KG1 (cell line): ENCODE data around the gene CENPP.
"Not testable (repeated sequence)": the region's sequence is repeated elsewhere in the genome, so short reads cannot be mapped to it uniquely, and the experiment has no call there.

Source experiments
- DNase-seq: peaks from one replicate; lab custom pipeline; 2025; lab: John Stamatoyannopoulos, UW

CENPP gene

DNA sequence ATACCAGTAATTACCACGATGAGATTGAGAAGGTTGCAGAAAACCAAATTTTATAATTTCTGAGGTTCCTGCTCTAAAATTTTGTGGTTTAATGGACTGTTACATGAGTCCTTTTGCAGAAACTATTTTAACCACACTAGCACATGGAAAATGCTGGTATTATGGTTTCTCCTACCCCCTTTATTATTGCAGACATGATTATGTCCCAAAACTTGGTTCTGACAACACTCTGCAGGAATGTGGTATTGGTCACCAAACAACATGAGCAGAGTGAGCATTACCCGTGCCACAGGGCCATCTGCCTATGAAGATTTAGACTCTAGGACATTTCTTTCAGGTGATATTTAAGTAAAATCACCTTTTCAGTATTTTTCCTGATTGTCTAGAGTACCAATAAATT lies 212.8 kb downstream of the CENPP start:
- no peak for DNase-seq

DNA sequence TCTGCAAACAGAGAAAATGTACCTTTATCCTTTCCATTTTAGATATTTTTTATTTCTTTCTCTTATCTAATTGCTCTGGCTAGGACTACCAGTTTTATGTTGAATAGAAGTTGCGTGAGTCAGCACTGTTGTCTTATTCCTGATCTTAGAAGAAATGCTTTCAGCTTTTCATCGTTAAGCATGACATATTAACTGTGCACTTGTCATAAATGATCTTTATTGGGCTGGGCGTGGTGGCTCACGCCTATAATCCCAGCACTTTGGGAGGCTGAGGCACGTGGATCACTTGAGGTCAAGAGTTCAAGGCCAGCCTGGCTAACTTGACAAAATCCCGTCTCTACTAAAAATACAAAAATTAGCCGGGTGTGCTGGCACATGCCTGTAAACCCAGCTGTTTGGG lies 218.2 kb downstream of the CENPP start:
- DNase-seq: no peak

DNA sequence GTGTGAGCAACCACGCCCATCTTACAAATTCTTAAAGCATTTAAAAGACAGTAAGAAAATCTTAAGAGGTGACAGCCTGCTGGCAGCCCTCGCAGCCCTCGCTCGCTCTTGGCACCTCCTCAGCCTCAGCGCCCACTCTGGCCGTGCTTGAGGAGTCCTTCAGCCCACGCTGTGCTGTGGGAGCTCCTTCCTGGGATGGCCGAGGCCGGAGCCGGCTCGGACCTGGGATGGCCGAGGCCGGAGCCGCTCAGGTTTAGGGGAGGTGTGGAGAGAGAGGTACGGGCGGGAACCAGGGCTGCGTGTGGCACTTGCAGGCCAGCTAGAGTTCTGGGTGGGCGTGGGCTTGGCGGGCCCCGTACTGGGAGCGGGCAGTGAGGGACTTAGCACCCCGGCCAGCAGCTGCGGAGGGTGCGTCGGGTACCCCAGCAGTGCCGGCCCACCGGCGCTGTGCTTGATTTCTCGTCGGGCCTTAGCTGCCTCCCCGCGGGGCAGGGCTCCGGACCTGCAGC lies 219.3 kb downstream of the CENPP start:
- no peak for DNase-seq

DNA sequence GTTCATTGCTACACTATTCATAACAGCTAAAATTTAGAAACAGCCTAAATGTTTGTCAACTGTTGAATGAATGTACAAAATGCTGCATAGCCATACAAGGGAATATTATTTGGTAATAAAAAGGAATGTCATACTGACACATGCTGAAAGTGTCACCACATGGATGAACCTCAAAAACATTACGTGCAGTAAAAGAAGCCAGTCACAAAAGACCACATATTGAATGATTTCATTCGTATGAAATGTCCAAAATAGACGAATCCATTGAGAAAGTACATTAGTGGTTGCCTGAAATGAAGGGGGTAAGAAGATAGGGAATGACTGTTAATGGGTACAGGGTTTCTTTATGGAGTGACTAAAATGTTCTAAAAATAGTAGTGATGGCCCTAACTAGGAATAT lies 221.6 kb downstream of the CENPP start:
- no peak for DNase-seq

- no peak for DNase-seq
These were observed 225.0 kb downstream of the CENPP start for GRCh38 chr9:92550765-92551164.

- no peak for DNase-seq
These were observed 233.0 kb downstream of the CENPP start for GRCh38 chr9:92558612-92559374.

GRCh38 chr9:92561374-92562330 lies 235.9 kb downstream of the CENPP start:
- DNase-seq: no peak

- no peak for DNase-seq
These were observed 236.8 kb downstream of the CENPP start for GRCh38 chr9:92562461-92562967.

GRCh38 chr9:92563116-92564100 lies 237.7 kb downstream of the CENPP start:
- DNase-seq: no peak

- DNase-seq: no peak
These were observed 238.8 kb downstream of the CENPP start for GRCh38 chr9:92564504-92564903.

DNA sequence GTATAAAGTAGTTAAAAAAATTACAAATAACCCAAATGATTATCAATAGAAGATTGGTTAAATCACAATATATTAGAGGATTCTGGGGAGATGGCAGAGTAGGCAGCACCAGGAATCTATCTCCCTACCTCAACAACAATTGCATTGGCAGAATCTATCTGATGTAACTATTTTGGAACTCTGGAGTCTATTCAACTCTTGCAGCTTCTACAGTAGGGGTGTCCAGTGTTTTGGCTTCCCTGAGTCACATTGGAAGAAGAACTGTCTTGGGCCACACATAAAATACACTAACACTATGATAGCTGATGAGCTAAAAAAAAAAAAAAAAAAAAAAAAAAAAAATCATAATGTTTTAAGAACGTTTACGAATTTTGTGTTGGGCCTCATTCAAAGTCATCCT lies 239.2 kb downstream of the CENPP start:
- no peak for DNase-seq

- not testable (repeated sequence) for DNase-seq
These were observed 246.1 kb downstream of the CENPP start for GRCh38 chr9:92571871-92572270.

DNA sequence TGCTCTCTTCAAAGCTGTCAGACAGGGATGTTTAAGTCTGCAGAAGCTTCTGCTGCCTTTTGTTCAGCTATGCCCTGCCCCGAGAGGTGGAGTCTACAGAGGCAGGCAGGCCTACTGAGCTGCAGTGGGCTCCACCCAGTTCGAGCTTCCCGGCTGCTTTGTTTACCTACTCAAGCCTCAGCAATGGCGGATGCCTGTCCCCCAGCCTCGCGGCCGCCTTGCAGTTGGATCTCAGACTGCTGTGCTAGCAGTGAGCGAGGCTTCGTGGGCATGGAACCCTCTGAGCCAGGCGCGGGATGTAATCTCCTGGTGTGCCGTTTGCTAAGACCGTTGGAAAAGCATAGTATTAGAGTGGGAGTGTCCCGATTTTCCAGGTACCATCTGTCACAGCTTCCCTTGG lies 247.9 kb downstream of the CENPP start:
- not testable (repeated sequence) for DNase-seq

DNA sequence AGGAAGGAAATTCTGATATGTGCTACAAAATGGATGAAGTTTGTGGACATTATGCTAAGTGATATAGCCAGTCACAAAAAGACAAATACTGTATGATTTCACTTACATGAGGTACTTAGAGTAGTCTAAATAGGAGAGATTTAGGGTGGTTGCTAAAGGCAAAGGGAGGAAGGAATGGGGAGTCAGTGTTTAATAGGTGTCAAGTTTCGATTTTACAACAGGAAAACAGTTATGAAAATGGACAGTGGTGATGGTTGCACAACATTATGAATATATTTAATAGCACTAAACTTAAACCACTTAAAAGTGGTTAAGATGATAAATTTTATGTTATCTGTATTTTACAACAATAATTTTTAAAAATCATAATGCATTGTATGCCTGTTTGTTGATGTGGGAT lies 250.4 kb downstream of the CENPP start:
- DNase-seq: no peak

- DNase-seq: no peak
These were observed 264.2 kb downstream of the CENPP start for GRCh38 chr9:92589923-92590322.

GRCh38 chr9:92590377-92590776 lies 264.6 kb downstream of the CENPP start:
- DNase-seq: no peak

- DNase-seq: no peak
These were observed 266.8 kb downstream of the CENPP start for GRCh38 chr9:92592537-92592936.

DNA sequence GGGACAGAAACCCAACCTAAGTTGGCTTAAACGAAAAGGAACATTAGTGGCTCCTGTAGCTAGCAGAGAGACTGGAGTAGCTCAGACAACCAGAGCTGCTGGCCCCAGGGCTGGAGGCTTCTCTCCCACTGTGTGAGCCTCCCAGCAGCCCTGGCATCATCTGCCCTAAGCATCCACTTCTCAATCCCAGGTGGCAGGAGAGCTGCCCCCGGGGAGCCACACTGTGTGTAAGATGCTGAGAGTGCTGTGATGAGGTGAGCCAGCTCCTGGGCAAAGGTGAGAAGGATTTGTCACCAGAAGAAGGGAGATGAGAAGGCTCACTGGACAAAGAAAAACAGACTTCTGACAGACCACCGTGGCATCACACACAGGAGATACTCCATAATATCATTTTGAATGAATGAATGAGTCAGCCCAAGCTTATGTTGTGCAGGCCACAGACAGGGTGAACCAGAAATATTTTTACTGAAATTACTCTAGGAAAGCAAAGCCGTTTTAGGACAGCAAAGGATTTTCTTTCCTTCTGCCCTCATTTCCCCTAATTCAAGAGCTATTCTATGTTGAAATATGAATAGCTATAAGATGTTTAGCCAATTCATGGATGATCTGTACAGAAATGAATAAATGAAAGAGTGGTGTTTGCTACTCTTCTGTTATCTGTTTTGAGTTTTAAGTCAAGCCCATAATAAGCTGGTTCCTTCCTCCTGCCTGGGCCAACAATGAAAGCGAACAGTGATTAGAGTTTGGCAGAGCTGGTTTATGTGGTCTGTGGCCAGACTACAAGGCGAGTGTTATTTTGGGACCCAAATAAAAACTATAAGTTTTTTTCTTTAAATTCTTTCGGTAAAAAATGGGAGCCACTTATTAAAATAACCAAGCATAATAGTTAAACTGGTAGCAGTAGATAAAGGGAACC lies 267.5 kb downstream of the CENPP start:
- DNase-seq: no peak

DNA sequence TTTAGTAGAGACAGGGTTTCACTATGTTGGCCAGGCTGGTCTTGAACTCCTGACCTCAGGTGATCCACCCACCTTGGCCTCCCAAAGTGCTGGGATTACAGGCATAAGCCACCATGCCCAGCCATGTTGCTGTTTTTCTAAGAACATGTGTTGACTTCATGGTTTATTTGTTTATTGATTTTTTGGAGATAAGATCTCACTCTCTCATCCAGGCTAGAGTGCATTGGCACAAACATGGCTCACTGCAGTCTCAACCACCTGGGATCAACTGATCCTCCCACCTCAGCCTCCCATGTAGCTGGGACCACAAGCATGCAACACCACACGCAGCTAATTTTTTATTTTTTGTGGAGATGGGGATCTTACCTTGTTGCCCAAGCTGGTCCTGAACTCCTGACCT lies 269.3 kb downstream of the CENPP start:
- DNase-seq: not testable (repeated sequence)

DNA sequence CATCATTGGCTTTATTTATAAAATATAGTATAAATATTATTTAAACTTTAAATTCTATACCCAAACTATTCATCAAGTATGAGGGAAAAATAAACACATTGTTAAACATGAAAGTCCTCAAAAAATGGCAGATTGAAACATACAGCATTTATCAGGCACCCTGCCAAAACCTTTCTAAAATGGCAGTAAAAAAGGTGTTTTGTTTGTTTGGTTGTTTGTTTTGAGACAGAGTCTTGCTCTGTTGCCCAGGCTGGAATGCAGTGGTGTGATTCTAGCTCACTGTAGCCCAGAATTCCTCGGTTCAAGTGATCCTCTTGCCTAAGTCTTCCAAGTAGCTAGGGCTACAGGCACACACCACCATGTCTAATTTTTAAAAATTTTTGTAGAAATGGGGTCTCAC lies 270.2 kb downstream of the CENPP start:
- no peak for DNase-seq
